KOPT-K1 (cell line): ENCODE data around the gene SMIM1.

ENCODE experiments used
- H3K27ac ChIP-seq: fragments of 200-600 bp; sonication (generic); 2 replicates; pipeline ENCODE4 v1.5.1; 2016; ENCODE audit warnings: antibody characterized with exemption, mild to moderate bottlenecking, low read depth, low read length; ENCODE audit not compliant: poor library complexity, severe bottlenecking
- H3K36me3 ChIP-seq: fragments of 200-600 bp; sonication (generic); 2 replicates; pipeline ENCODE4 v1.5.1; 2017; ENCODE audit warnings: antibody characterized with exemption, mild to moderate bottlenecking, low read length, moderate library complexity; ENCODE audit not compliant: insufficient read depth
- H3K9me3 ChIP-seq: fragments of 200-600 bp; sonication (generic); 2 replicates; pipeline ENCODE4 v1.5.1; 2017; ENCODE audit warnings: antibody characterized with exemption, low read length, mild to moderate bottlenecking; ENCODE audit not compliant: insufficient read depth, poor library complexity, severe bottlenecking

SMIM1 gene

GRCh38 chr1:3824650-3825049 is 52.1 kb downstream of the SMIM1 start:
- H3K36me3 ChIP-seq, result peaks cover 98% of the 10 kb centered on the region
- no peak overlapping the region for H3K27ac ChIP-seq
- no peaks in the 10 kb centered on the region for H3K9me3 ChIP-seq

GRCh38 chr1:3825356-3825755 is 52.8 kb downstream of the SMIM1 start:
- Histone ChIP-seq H3K27ac (no peak overlapping the region), H3K36me3 (peaks cover 98% of the 10 kb centered on the region), H3K9me3 (no peaks in the 10 kb centered on the region)
